Kidney (tissue), 14 donors: ENCODE results near the gene CPA5. TPM values are rescaled to one million over a fixed set of nuclear protein-coding genes. Genes with fewer than 3 reads are reported as not detected.
"Not testable (repeated sequence)": the region's sequence is repeated elsewhere in the genome, so short reads cannot be mapped to it uniquely, and the experiment has no call there.

Experiments used
- DNase-seq, 5 donors: peaks; one replicate each; pipeline ENCODE4 v3.0.0-alpha.2; 2013 to 2020
- FAIRE-seq: peaks from 2 replicates; lab custom pipeline; 2012; peaks lifted over from hg19 to GRCh38; lab: Jason Lieb, UNC
- H3K27ac ChIP-seq, 2 donors: one replicate each; pipeline ENCODE4 v1.7.0; 2013; ENCODE audit warnings: low read depth in 2 of 2, low read length in 2 of 2, inconsistent platforms in 1 of 2
- H3K27me3 ChIP-seq: one replicate; pipeline ENCODE4 v1.7.1; 2013; ENCODE audit warnings: low read length, inconsistent platforms; ENCODE audit not compliant: control insufficient read depth, insufficient read depth
- H3K36me3 ChIP-seq, 3 donors: one replicate each; pipeline versions ENCODE4 v1.7.0 to v1.7.1; 2013; ENCODE audit warnings: low read length in 3 of 3, control low read depth in 1 of 3, inconsistent platforms in 1 of 3; ENCODE audit not compliant: insufficient read depth in 3 of 3, control insufficient read depth in 2 of 3
- H3K4me1 ChIP-seq, 3 donors: one replicate each; pipeline versions ENCODE4 v1.7.0 to v1.7.1; 2013; ENCODE audit warnings: low read length in 3 of 3, inconsistent platforms in 1 of 3, low read depth in 1 of 3; ENCODE audit not compliant: control insufficient read depth in 2 of 3, insufficient read depth in 2 of 3
- H3K4me3 ChIP-seq, 3 donors: one replicate each; pipeline versions ENCODE4 v1.7.0 to v1.8.1; 2013; ENCODE audit warnings: low read length in 3 of 3, control low read depth in 1 of 3, inconsistent platforms in 1 of 3
- H3K9ac ChIP-seq, 3 donors: one replicate each; pipeline versions ENCODE4 v1.7.0 to v1.7.1; 2013; ENCODE audit warnings: low read length in 3 of 3, control low read depth in 1 of 3, inconsistent platforms in 1 of 3
- H3K9me3 ChIP-seq, 3 donors: one replicate each; pipeline versions ENCODE4 v1.7.0 to v1.7.1; 2013; ENCODE audit warnings: low read length in 3 of 3, control low read depth in 1 of 3, inconsistent platforms in 1 of 3; ENCODE audit not compliant: control insufficient read depth in 2 of 3, insufficient read depth in 1 of 3
- CTCF ChIP-seq: IDR thresholded peaks from 3 replicates; pipeline ENCODE4 v1.5.1; 2012; ENCODE audit warnings: mild to moderate bottlenecking, moderate library complexity, borderline replicate concordance; ENCODE audit not compliant: insufficient read depth; ENCODE audit errors: extremely low read depth
- intact Hi-C: fragments of 100-400 bp; cut with DNase I; formaldehyde crosslinking; loops from one replicate; pipeline ENCODE4 v1.11.1; 2022
- polyA plus RNA-seq: library from polyadenylated mRNA; stranded (reverse); fragments of 350-450 nt; fragmentation: Illumina TruSeq; extraction: RNeasy Lipid Tissue Mini Kit (QIAGEN cat#74804); gene quantifications from one replicate; pipeline ENCODE4 v1.2.3, GENCODE V29; 2014; ENCODE audit warnings: low read depth, low replicate concordance; ENCODE audit not compliant: insufficient read depth
- total RNA-seq: library from RNA; stranded (reverse); fragmentation: NEBNext Ultra II Directional; extraction: Animal tissue kit (Norgen Biotek cat#: 25700); gene quantifications from one replicate; pipeline ENCODE4 v1.2.1, GENCODE V29; 2021
- donor health status: control.
- donor health status: control.
- donor health status: control.
- donor health status: control.
- donor health status: control.
- donor health status: DM: yes; HTN: yes; CAD: no.
- donor health status: Normal renal cell carcinoma (clear cell type).

The CPA5 gene
- total and polyA plus RNA-seq, 2 donors from 2014 or later = 0.54 to 1.1 TPM

DNA sequence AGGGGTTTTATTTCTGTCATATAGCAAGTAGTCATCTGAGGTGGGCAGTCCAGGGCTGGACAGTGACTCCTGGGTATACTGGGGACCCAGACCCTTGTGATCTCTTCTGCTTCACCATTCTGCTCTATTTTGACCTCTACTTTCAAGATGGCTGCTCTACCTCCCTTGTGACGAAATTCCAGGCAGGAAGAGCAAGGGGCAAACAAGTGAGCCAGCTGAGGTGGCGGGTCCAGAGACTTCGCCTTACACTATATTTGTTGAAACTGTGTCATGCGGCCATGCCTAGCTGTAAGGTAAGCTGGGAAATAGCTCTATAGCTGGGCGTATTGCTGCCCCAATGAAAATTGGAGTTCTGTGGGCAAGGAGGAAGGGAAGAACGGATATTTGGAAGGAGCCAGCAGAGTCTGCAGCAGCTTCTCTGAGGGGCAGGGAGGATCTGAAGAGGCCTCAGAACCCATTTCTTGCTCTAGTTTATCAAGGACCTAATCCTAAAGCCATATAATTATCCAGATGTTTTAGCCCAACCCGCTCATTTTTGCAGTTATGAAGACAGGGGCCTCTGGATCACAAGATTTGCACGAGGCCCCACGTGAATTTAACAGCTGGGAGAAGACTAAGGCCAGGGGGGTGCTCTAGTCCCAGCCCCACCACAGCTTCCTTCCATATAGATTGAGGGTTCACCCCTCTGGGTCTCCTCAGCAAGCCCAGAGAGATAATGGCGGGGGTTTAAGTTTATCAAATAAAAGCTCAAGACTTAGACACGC lies 28.0 kb downstream of the CPA5 start:
- no peak overlapping the region for H3K9ac ChIP-seq
- H3K9me3 ChIP-seq = peaks cover 0 to 7% (median 0%) of the 10 kb centered on the region in 3 donors
- TF ChIP-seq CTCF = no peak
- H3K4me1 ChIP-seq = peaks cover 18 to 30% (median 24%) of the 10 kb centered on the region in 3 donors
- no peak for FAIRE-seq
- intact Hi-C loops = no loop called here
- H3K4me3 ChIP-seq = no peak overlapping the region
- no peaks in the 10 kb centered on the region for H3K27me3 ChIP-seq
- H3K36me3 ChIP-seq = no peaks in the 10 kb centered on the region
- peak in 2 of 5 donors; percentile 30 to 67 for DNase-seq
- H3K27ac ChIP-seq = peak overlapping the region; percentile 69 to 94

DNA sequence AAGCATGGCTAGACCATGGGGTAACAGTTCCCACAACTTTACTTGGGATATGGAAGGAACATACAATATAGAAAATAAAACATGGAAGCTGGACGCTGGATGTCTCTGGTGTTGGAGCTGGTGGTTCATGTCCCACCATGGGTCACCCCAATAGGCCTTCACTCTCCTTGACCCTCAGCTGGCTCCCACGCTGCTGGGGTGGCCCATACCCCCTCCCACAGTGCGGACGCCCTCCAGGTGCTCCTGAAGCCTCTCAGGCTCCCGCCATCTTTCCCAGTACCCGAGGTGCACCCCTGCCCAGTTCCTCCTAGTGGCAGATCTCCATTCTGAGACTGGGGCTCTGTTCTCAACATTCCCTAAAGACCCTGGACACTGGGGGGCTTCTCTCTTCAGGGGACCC lies 29.9 kb downstream of the CPA5 start:
- no peaks in the 10 kb centered on the region for H3K27me3 ChIP-seq
- H3K9ac ChIP-seq = peak overlapping the region in 1 of 3 donors; percentile 43
- H3K36me3 ChIP-seq = no peaks in the 10 kb centered on the region
- peak overlapping the region; percentile 93 to 94 for H3K27ac ChIP-seq
- intact Hi-C loops = no loop called here
- no peak overlapping the region for H3K4me3 ChIP-seq
- no peak for FAIRE-seq
- no peak for TF ChIP-seq CTCF
- peaks cover 0 to 7% (median 0%) of the 10 kb centered on the region in 3 donors for H3K9me3 ChIP-seq
- DNase-seq = no peak
- peaks cover 17 to 24% (median 21%) of the 10 kb centered on the region in 3 donors for H3K4me1 ChIP-seq

DNA sequence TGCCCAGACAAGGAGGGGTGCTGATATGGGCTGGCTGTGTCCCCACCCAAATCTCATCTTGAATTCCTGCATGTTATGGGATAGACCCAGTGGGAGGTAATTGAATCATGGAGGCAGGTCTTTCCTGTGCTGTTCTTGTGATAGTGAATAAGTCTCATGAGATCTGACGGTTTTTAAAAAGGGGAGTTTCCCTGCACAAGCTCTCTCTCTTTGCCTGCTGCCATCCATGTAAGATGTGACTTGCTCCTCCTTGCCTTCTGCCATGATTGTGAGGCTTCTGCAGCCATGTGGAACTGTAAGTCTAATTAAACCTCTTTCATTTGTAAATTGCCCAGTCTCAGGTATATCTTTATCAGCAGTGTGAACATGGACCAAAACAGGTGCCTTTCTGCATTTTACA lies 31.8 kb downstream of the CPA5 start:
- peaks cover 12 to 18% (median 13%) of the 10 kb centered on the region in 3 donors for H3K4me1 ChIP-seq
- FAIRE-seq, H3K9ac ChIP-seq, H3K4me3 ChIP-seq, H3K9me3 ChIP-seq, H3K36me3 ChIP-seq, DNase-seq, H3K27ac ChIP-seq, H3K27me3 ChIP-seq, intact Hi-C loops: not testable (repeated sequence)

DNA sequence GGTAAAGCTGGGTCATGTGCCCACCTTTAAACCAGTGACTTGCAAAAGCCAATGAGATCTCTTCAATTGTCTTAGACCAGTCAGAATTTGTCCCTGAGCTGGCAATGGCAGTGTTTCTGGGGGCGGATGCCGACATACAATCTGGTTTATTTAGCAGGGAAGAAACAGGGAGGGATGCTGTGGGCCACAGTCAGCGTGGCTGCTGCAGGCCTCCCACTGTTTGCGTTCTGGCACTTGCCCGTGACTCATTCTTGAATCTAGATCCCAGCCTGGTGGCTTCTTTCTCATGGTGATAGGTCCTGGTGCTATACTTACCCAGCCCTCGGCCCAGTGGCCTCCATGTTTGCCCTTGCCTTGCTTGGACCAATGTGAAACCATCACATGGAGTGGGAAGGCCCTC lies 32.6 kb downstream of the CPA5 start:
- Histone ChIP-seq H3K27ac (no peak overlapping the region), H3K9me3 (peaks cover 0 to 7% (median 0%) of the 10 kb centered on the region in 3 donors), H3K4me3 (no peak overlapping the region), H3K9ac (no peak overlapping the region), H3K4me1 (peaks cover 12 to 17% (median 13%) of the 10 kb centered on the region in 3 donors), H3K36me3 (no peaks in the 10 kb centered on the region), H3K27me3 (no peaks in the 10 kb centered on the region)
- DNase-seq (no peak), FAIRE-seq (no peak)
- no peak for TF ChIP-seq CTCF
- intact Hi-C loops = no loop called here
